CD4-positive, alpha-beta T cell treated with Interferon gamma for 1 hour (primary cell): ENCODE data around the gene LIG1.
"Not testable (repeated sequence)": the region's sequence is repeated elsewhere in the genome, so short reads cannot be mapped to it uniquely, and the experiment has no call there.

ENCODE experiments used
- DNase-seq: peaks from one replicate; pipeline ENCODE4 v3.0.0-alpha.2; 2020

The LIG1 gene

DNA sequence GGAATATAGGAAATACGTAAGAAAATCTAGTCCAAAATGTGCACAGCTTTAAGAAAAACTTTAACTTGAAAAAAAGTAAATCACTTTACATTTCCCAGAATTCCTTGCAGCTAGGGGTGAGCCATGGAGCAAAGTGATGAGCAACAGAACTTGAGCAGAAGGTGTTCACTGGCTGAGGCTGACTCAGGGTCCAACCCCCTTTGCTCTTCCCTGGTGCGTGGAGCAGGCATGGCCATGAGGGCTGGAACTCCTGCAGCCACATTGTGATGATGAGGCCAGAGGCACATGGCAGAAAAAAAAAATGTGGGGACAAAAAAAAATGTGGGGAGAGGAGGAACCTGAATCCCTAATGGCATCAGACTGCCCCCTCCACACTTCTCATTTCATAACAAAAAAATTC lies 49.6 kb downstream of the LIG1 start:
- no peak for DNase-seq

DNA sequence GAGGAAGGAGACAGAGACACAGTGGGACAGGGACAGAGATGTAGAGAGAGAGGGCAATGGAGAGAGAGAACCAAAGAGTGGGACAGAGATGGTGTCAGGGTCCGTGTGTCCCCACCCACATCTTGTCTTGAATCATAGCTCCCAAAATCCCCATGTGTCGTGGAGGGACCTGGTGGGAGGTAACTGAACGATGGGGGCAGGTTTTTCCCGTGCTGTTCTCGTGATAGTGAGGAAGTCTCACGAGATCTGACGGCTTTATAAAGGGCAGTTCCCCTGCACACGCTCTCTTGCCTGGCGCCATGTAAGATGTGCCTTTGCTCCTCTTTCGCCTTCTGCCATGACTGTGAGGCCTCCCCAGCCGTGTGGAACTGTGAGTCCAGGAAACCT lies 52.0 kb downstream of the LIG1 start:
- DNase-seq: no peak

DNA sequence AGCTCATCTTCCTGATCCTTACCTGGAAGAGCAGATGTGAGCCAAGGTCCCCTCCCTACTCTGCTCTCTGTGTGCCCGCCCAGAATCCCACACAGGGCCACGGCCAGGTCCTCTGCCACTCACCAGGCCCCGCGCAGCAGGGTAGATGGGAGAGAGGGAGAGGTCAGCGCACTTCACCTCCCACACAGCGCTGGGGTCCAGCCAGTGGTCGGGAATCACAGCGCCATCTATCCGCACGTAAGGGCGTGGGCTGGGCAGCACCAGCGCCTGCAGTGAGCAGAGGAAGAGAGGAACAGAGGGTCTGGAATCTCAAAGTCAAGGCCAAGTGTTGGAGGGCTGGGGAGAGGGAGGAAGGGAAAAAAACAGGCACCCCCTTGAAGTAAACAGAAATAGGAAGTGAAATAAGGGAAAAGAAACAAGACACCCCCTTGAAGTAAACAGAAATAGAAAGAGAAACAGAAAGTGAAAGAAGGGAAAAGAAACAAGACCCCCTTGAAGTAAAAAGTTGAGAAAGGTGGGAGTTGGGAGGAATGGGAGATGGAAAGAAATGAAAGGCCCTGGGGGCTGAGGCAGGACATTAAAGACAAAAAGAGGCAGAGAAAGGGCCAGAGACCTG lies 52.5 kb downstream of the LIG1 start:
- no peak for DNase-seq

DNA sequence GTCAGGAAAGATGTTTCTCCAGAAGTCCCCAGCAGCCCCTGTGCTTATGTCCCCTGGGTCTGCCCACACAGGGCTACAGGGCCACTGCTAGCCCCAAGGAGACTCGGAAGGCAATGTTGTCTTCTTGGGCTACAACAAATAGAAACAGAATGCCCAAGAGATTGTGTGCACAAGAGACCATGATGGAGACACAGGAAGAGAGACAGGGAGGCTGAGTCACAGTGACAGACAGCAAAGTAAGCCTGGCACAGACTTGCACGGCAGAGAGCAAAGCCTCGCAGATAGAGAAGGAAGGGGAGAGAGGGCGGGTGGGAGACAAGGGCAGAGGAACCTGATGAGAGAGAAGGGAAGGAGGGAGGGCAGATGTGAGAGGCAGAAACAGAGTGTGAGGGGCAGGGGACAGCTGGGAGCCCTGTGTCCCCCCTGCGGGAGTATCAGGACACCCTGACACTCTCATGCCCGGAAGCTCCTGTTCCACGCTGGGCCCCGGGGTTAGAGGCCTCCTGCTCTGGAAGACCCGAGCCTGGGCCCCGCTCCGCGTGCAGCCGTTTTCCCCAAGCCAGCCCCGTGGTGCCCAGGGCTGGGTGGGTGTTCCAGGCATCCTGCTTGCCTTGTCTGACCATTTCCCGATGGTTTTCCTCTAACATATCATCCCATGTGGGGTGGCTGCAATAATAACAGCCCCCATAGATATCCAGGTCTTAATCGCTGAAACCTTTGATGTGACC lies 56.8 kb downstream of the LIG1 start:
- DNase-seq: no peak

DNA sequence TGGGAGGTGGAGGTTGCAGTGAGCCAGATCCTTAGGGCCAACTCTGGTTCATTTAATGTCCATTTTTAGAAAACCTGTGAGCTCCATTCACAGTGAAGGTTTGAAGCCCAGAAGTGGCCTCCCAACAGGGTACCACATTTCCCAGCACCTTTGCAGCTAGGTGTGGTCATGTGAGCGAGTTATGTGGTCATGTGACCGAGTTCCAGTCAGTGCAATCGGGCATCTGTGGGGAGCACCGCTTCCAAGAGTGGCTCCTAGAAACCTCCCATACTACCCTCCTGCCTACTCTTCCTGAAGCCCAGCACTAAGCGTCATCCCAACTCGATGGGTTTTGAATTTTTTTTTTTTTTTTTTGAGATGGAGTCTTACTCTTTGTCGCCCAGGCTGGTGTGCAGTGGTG lies 58.9 kb downstream of the LIG1 start:
- DNase-seq: no peak

DNA sequence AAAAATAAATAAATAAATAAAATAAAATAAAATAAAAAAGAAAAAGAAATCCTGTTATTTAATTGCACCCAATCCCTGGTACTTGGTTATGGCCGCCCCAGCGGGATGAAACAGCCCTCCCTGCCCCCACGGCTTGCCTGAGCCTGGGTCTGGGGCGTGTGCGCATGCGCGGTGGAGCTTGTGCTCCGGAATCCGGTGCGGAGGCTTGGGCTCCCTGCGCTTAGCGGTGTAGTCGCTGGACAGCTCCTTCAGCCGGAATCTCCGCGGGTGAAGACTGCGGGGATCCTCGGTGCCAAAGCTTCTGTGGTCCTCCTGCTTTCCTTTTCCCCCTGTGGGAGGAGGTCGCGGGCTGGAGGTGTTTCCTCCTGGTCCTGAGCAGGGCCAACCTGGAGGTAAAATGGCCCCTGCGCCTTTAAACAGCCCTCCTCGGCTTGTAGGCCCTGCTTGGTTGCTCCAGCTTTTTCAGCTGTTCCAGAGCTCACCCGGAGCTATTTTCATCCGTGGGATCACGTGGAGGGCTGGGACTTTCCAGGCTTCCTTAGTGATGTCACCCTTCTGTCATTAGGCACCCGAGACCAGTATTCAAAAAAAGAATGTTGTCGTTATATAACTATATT lies 59.7 kb downstream of the LIG1 start, which contains the start of gene PLA2G4C:
TSS of gene PLA2G4C (minus strand) at position 468 of the 617 bp plus-strand sequence. CDS start 4,288 bp downstream, outside the sequence.
- peak; percentile 80 for DNase-seq

DNA sequence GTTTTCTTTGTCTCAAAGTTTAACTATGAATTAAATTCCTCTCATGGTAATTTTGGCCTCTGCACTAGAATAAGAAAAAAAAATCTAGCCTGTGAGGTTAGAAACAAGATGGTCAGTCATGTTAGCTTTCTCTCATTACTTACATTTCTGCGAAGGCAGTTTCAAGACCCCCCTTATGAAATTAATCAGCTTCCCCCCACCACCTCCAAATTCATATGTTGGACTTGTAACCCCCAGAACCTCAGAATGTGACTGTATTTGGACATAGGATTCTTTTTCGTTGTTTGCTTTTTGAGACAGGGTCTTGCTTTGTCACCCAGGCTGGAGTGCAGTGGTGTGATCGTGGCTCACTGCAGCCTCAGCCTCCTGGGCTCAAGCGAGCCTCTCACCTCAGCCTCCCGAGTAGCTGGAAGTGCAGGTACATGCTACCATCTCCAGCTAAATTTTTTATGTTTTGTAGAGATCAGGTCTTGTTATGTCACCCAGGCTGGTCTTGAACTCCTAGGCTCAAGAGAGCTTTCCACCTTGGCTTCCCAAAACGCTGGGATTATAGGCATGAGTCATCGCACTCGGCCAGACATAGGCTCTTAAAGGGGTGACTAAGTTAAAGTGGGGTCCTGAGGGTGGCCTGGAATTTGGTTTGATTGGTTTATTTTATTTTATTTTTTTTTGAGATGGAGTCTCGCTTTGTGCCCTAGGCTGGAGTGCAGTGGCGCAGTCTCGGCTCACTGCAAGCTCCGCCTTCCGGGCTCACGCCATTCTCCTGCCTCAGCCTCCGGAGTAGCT lies 61.0 kb downstream of the LIG1 start:
- DNase-seq: no peak

DNA sequence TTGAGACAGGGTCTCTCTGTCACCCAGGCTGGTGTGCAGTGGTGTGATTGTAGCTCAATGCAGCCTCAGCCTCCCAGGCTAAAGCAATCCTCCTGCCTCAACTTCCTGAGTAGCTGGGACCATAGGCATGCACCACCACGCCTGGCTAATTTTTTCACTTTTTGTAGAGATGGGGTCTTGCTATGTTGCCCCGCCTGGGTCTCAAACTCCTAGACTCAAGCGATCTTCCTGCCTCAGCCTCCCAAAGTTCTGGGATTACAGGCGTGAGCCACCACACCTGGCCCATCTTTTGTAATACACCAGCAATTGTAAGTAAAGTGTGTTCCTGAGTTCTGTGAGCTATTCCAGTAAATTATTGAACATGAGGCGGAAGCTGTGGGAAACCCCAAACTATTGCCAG lies 66.2 kb downstream of the LIG1 start:
- DNase-seq: no peak

DNA sequence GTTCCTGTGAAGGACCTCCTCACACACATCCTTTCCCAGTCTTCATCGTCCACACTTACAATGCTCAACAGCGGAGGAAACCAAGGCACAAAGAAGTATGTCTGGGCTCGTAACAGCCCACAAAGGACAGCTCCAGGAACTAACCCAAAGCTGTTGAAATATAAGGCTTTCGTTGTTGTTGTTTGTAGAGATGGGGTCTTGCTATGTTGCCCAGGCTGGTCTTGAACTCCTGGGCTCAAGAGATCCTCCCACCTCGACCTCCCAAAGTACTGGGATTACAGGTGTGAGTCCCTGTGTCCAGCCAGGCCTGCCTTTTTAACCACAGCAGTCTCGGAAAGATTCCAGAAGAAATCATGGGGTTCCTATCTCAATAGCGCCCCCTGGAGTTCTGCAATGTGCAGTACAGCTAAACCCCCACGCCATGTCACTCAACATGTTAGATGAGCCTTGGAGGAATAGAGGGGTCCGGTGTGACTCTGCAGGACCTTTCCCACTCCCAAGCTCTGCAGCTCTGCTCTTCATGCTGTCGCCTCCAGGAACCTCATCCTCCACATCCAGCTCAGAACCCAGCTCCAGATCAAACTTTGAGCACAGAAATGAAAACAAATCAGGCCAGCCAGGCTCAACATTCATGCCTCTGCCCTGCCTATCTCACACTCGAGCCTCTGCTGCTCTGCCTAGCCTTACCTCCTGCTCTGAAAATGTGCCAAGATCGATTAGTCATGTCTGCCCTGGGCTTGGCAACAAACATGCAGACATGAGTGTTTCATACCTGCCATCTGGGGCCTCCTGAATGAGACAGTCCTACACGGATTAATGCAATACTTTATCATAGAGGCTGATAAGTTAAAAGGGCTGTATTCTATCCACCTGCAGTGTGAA lies 67.0 kb downstream of the LIG1 start:
- no peak for DNase-seq

DNA sequence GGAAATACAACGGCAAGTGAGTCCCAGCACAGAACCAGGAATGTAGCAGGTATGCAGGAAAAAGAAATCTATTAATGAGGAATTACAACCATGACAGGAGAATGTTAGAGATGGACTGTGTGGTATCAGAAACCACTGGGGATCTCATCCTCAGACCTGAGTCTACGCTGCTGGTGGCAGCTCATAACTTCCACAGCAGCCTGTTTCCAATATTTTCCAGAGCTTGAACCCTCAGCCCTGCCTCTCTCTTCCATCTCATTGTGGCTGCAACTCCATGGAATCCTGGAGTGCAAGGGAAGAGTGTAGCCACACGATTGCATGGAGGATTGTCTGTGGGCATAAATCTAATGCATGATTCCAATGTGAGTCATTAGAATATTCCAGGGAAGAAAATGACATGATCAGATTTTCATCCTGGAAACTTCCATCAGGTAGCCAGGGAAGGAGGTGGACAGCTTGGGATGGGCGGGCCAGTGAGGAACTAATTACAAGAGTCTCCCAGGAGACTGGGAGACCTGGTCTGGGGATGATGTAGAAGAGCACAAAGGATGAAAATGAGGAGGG lies 74.5 kb downstream of the LIG1 start:
- DNase-seq: no peak

DNA sequence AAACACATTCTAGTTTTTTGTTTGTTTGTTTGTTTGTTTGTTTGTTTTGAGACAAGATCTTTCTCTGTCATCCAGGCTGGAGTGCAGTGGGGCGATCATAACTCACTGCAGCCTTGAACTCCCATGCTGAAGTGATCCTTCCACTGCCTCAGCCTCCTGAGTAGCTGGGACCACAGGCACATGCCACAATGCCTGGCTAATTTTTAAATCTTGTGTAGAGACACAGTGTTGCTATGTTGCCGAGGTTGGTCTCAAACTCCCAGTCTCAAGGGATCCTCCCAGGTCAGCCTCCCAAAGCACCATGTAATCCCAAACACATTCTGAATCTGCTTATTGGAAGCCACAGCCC lies 75.3 kb downstream of the LIG1 start:
- no peak for DNase-seq

DNA sequence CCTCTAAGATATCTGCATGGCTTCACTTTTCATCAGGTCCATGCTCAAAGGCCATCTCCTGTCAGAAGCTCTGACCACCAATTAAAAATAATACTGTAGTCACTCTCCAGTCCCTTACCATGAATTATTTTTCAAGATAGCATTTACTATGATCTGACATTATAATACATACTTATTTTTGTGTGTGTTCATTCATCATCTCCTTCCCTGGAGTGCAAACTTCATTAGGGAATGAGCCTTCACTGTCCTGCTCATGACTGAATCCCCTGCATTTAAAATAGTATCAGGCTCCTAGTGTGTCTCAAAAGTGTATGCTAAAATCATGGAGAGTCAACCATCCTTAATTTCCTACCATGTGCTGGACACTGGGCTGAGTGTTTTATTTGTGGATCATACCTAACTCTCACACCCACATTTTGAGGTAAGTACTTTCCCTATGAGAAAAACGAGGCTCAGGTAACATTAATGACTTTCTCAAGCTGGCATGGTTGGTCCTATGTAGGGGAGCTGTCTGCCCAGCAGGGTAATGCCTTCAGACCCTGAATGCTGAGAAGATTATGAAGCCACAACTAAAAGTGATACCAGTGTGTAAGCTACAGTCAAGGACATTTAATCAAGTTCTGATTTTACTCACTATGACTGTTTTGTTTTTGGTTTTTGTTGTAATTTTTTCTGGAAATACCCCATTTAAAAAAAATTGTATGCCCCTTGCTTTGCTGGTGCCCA lies 75.9 kb downstream of the LIG1 start:
- DNase-seq: no peak

DNA sequence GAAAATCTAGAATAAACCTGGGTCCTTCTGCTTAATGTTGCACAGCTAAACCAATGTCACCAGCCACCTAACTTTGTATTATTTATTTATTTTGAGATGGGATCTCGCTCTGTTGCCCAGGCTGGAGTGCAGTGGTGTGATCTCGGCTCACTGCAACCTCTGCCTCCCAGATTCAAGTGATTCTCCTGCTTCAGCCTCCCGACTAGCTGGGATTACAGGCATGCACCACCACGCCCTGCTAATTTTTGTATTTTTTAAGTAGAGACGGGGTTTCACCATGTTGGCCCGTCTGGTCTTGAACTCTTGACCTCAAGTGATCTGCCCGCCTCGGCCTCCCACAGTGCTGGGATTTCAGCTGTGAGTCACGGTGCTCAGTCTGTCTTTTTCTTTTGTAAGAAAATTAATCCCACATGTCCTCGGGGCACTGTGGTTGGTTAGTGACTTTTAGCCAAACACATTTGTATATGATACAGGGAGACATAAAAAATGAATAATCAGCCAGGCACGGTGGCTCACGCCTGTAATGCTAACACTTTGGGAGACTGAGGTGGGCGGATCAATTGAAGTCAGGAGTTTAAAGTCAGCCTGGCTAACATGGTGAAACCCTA lies 78.9 kb downstream of the LIG1 start:
- DNase-seq: not testable (repeated sequence)

DNA sequence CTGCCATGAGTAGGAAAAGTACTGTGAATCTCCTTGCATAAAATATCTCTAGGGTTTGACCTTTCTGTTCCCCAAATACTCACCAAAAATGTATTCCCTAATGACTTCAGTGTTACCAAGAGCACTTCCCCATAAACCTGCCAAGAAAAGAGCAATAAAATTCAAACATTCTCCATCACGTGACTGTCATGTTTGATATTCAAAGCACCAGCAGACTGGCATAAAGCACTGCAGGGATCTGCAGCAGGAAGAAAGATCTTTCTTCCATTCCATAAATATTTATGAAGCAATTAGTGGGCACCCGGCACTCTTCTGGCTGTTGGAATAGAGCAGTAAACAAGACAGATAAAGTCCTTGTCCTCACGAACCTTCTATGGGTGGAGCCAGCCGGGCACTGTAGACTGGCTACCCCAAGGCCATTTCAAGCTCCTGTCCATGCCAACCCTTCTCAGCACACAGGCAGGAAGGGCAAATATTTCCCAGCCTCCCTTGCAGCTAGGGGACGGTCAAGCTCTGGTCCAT lies 79.8 kb downstream of the LIG1 start:
- no peak for DNase-seq

DNA sequence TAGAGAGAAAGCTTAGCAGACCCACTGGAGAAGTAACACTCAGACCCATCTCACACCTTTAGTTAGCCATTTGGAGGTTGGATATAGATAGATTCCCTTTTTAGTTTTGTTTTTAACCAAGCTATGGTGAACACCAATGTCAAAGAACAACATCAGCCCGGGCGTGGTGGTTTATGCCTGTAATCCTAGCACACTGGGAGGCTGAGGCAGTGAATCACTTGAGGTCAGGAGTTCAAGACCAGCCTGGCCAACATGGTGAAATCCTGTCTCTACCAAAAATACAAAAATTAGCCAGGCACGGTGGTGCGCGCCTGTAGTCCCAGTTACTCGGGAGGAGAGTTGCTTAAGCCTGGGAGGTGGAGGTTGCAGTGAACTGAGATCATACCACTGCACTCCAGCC lies 81.2 kb downstream of the LIG1 start:
- DNase-seq: not testable (repeated sequence)

DNA sequence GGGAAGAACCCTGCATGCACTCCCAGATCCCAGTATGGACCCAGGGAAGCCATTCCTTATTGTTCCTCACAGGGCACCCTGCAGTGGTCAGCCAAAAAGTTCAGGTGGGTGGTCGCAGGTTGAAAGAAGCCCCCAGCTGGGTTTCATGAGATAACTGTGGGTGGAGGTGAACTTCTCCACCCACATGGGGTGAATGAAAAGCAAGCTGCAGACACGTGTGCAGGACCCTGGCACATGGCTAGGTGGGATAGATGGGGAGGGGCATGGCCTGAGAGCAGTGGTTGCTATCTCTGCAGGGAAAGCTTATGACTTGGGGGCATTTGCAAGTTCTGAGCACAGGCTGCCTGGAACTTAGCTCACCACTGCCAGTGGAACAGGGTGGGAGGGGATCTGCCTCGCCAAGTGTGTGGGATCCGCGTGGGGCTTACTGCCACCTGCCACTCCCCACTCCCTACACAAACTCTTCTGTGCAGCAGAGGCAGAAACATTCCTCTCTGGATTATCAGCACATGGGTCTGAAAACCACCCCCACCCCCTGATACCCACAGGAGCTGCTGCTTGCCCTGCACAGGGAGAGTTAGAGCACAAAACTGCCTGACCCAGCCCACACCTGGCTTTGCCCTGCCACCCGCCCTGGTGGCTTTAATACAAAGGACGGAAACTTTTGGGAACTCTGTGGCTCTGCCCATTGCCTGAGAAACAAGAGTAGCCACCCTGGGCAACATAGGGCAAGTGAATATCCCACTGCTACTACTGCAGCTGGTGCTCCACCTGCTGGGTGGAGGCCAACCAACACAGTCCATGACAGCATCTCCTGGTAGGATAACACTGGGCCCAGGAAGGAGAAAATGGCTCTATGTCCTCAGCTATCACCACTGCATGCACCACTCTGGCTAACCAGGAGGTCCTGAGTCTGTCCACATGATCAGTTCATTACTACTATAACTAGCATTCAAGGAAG lies 84.0 kb downstream of the LIG1 start:
- DNase-seq: no peak

DNA sequence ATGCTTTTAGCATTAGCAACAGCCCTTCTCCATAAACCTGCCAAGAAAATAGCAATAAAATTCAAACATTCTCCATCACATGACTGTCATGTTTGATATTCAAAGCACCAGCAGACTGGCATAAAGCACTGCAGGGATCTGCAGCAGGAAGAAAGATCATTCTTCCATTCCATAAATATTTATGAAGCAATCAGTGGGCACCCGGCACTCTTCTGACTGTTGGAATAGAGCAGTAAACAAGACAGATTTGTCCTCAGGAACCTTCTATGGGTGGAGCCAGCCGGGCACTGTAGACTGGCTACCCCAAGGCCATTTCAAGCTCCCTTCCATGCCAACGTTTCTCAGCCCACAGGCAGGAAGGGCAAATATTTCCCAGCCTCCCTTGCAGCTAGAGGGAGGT lies 85.1 kb downstream of the LIG1 start:
- no peak for DNase-seq

DNA sequence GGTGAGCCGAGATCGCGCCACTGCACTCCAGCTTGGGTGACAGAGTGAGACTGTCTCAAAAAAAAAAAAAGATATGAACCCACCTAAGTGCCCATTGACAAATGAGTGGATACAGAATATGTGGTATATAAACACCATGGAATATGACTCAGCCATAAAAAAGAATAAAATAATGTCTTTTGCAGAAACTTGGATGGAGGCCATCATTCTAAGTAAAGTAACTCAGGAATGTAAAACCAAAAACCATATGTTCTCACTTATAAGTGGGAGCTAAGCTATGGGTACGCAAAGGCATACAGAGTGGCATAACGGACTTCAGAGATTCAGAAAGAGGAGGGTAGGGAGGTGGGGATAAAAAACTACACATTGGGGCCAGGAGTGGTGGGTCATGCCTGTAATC lies 89.0 kb downstream of the LIG1 start:
- no peak for DNase-seq

DNA sequence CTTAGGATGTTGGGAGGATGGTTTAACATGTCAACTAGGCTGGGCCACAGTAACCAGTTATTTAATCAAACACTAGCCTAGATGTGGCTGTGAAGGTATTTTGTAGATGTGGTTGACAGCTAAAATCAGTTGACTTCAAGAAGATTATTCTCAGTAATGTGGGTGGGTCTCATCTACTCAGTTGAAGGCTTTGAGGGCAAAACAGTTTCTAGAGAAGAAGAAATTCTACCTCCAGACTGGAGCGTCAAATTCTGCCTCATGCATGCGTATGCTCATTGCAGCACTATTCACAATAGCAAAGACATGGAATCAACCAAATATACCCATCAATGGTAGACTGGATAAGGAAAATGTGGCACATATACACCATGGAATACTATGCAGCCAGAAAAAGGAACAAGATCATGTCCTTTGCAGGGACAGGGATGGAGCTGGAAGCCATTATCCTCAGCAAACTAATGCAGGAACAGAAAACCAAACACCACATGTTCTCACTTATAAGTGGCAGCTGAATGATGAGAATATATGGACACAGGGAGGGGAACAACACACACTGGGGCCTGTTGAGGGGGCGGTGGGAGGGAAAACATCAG lies 99.9 kb downstream of the LIG1 start:
- not testable (repeated sequence) for DNase-seq
